ENCODE results near the gene CBL. TPM values are rescaled to one million over a fixed set of nuclear protein-coding genes. Genes with fewer than 3 reads are reported as not detected.
"Not testable (repeated sequence)": the region's sequence is repeated elsewhere in the genome, so short reads cannot be mapped to it uniquely, and the experiment has no call there.

CBL gene
- total RNA-seq, 1 experiment from 2014 or later: 5.7 TPM

GRCh38 chr11:119179983-119180382 is 26.2 kb upstream of the CBL start:
- Histone ChIP-seq H3K36me3 (peaks cover 4% of the 10 kb centered on the region), H3K4me3 (no peak overlapping the region), H3K27me3 (no peaks in the 10 kb centered on the region), H3K9me3 (no peaks in the 10 kb centered on the region)
- no peak for DNase-seq

- Histone ChIP-seq H3K9me3 (no peaks in the 10 kb centered on the region), H3K27me3 (no peaks in the 10 kb centered on the region), H3K4me3 (no peak overlapping the region), H3K36me3 (peaks cover 4% of the 10 kb centered on the region)
- no peak for DNase-seq
These were observed 25.1 kb upstream of the CBL start for GRCh38 chr11:119180729-119181676.

GRCh38 chr11:119181677-119182412 is 24.3 kb upstream of the CBL start:
- no peak for DNase-seq
- H3K9me3 ChIP-seq: no peaks in the 10 kb centered on the region
- no peaks in the 10 kb centered on the region for H3K27me3 ChIP-seq
- H3K4me3 ChIP-seq: no peak overlapping the region
- peaks cover 2% of the 10 kb centered on the region for H3K36me3 ChIP-seq

GRCh38 chr11:119184399-119184798 is 21.7 kb upstream of the CBL start:
- H3K27me3 ChIP-seq, H3K9me3 ChIP-seq, H3K36me3 ChIP-seq, H3K4me3 ChIP-seq, DNase-seq: not testable (repeated sequence)

GRCh38 chr11:119185981-119186634 is 20.0 kb upstream of the CBL start:
- H3K27me3 ChIP-seq: no peaks in the 10 kb centered on the region
- no peak overlapping the region for H3K4me3 ChIP-seq
- no peak for DNase-seq
- no peaks in the 10 kb centered on the region for H3K36me3 ChIP-seq
- no peaks in the 10 kb centered on the region for H3K9me3 ChIP-seq

- Histone ChIP-seq H3K9me3 (no peaks in the 10 kb centered on the region), H3K27me3 (no peaks in the 10 kb centered on the region), H3K36me3 (no peaks in the 10 kb centered on the region), H3K4me3 (no peak overlapping the region)
- DNase-seq: no peak
These were observed 18.8 kb upstream of the CBL start for GRCh38 chr11:119187123-119187892.

- Histone ChIP-seq H3K4me3 (no peak overlapping the region), H3K36me3 (no peaks in the 10 kb centered on the region), H3K9me3 (no peaks in the 10 kb centered on the region), H3K27me3 (no peaks in the 10 kb centered on the region)
- DNase-seq: no peak
These were observed 18.1 kb upstream of the CBL start for GRCh38 chr11:119188067-119188466.

- no peaks in the 10 kb centered on the region for H3K27me3 ChIP-seq
- DNase-seq: no peak
- no peaks in the 10 kb centered on the region for H3K36me3 ChIP-seq
- no peaks in the 10 kb centered on the region for H3K9me3 ChIP-seq
- no peak overlapping the region for H3K4me3 ChIP-seq
These were observed 17.3 kb upstream of the CBL start for GRCh38 chr11:119188887-119189286.

- Histone ChIP-seq H3K27me3 (no peaks in the 10 kb centered on the region), H3K36me3 (no peaks in the 10 kb centered on the region), H3K4me3 (no peak overlapping the region), H3K9me3 (no peaks in the 10 kb centered on the region)
- no peak for DNase-seq
These were observed 16.7 kb upstream of the CBL start for GRCh38 chr11:119189393-119189792.

- no peak overlapping the region for H3K4me3 ChIP-seq
- no peaks in the 10 kb centered on the region for H3K9me3 ChIP-seq
- DNase-seq: no peak
These were observed 15.6 kb upstream of the CBL start for GRCh38 chr11:119190531-119190930.

GRCh38 chr11:119191265-119191664 is 14.9 kb upstream of the CBL start:
- not testable (repeated sequence) for H3K27me3 ChIP-seq, H3K9me3 ChIP-seq, DNase-seq, H3K36me3 ChIP-seq, H3K4me3 ChIP-seq

More at GRCh38 chr11:119190531-119190930, 15.6 kb upstream of the CBL start:
- H3K36me3 ChIP-seq: no peaks in the 10 kb centered on the region
- no peaks in the 10 kb centered on the region for H3K27me3 ChIP-seq

- H3K9me3 ChIP-seq: no peaks in the 10 kb centered on the region
These were observed 14.0 kb upstream of the CBL start for GRCh38 chr11:119192111-119192510.

GRCh38 chr11:119193001-119193400 is 13.1 kb upstream of the CBL start:
- no peak for DNase-seq
- Histone ChIP-seq H3K36me3 (no peaks in the 10 kb centered on the region), H3K9me3 (no peaks in the 10 kb centered on the region), H3K4me3 (no peak overlapping the region), H3K27me3 (no peaks in the 10 kb centered on the region)

More at GRCh38 chr11:119192111-119192510, 14.0 kb upstream of the CBL start:
- DNase-seq: no peak
- Histone ChIP-seq H3K36me3 (no peaks in the 10 kb centered on the region), H3K4me3 (no peak overlapping the region), H3K27me3 (no peaks in the 10 kb centered on the region)

- no peak overlapping the region for H3K4me3 ChIP-seq
- H3K27me3 ChIP-seq: no peaks in the 10 kb centered on the region
- H3K9me3 ChIP-seq: no peaks in the 10 kb centered on the region
- no peak for DNase-seq
- H3K36me3 ChIP-seq: no peaks in the 10 kb centered on the region
These were observed 12.5 kb upstream of the CBL start for GRCh38 chr11:119193626-119194025.

- Histone ChIP-seq H3K27me3 (no peaks in the 10 kb centered on the region), H3K36me3 (no peaks in the 10 kb centered on the region), H3K9me3 (no peaks in the 10 kb centered on the region), H3K4me3 (no peak overlapping the region)
- no peak for DNase-seq
These were observed 11.2 kb upstream of the CBL start for GRCh38 chr11:119194811-119195440.

- no peaks in the 10 kb centered on the region for H3K9me3 ChIP-seq
- DNase-seq: peak; percentile 26
- H3K27me3 ChIP-seq: no peaks in the 10 kb centered on the region
- no peaks in the 10 kb centered on the region for H3K36me3 ChIP-seq
- H3K4me3 ChIP-seq: no peak overlapping the region
These were observed 10.5 kb upstream of the CBL start for GRCh38 chr11:119195680-119196079.

All from MG63 (cell line).